HG02610 (cell line): Measurements from ENCODE around the gene ST14.
"Not testable (repeated sequence)": the region's sequence is repeated elsewhere in the genome, so short reads cannot be mapped to it uniquely, and the experiment has no call there.

Experiments
- ATAC-seq: cut with Tn5 transposase; IDR thresholded peaks from one replicate; pipeline ENCODE4 v1.9.1; 2021; ENCODE audit warnings: mild to moderate bottlenecking, moderate library complexity; ENCODE audit not compliant: unreplicated experiment

ST14 gene

GRCh38 chr11:130220311-130221035 lies 60.9 kb downstream of the ST14 start:
- no peak for ATAC-seq

- ATAC-seq: no peak
Observed at GRCh38 chr11:130223291-130223971, 63.8 kb downstream of the ST14 start.

- ATAC-seq: no peak
Observed at GRCh38 chr11:130227373-130227772, 67.8 kb downstream of the ST14 start.

GRCh38 chr11:130233486-130233885 lies 73.9 kb downstream of the ST14 start:
- ATAC-seq: not testable (repeated sequence)

GRCh38 chr11:130233888-130234287 lies 74.3 kb downstream of the ST14 start:
- not testable (repeated sequence) for ATAC-seq

DNA sequence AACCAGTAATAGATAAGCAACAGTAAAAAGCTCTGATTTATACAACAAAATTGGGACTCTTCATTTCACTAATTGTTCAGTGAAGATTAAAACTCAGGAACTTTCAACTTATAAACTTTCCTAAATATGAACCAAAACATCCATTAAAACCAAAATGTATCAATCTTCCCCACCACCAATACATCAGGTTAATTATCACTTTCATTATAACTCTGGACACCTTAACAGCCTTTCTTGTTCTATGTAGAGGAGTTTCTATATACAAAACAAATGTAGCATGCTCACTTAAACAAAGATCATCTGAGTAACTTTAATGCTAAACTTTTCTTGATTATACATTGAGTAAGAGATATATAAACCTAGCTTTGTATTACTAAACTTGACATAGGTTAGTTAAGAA lies 74.7 kb downstream of the ST14 start:
- ATAC-seq: no peak

GRCh38 chr11:130237282-130238006 lies 77.9 kb downstream of the ST14 start:
- ATAC-seq: no peak

- no peak for ATAC-seq
Observed at GRCh38 chr11:130241713-130242112, 82.1 kb downstream of the ST14 start.

- peak; percentile 81 for ATAC-seq
Observed at GRCh38 chr11:130243816-130244215, 84.2 kb downstream of the ST14 start.

DNA sequence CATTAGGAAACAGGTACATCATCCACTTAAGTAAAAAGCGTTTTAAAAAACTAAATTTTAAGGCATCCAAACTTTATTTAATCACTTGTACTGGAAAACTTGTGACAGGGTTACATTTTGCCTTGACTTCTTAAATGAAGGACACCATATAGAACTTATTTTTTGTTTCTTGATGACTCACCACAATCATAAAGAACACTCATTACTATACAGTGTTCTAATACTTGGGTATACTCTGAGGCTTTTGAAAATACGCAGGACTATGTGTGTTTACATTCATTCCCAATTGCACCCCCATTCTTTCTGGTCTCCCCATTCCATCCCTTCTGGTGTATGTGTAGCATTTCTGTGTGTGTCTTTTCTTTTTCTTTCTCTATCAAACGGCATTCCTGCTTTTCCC lies 85.3 kb downstream of the ST14 start:
- ATAC-seq: no peak

- ATAC-seq: not testable (repeated sequence)
Observed at GRCh38 chr11:130245375-130245774, 85.8 kb downstream of the ST14 start.

DNA sequence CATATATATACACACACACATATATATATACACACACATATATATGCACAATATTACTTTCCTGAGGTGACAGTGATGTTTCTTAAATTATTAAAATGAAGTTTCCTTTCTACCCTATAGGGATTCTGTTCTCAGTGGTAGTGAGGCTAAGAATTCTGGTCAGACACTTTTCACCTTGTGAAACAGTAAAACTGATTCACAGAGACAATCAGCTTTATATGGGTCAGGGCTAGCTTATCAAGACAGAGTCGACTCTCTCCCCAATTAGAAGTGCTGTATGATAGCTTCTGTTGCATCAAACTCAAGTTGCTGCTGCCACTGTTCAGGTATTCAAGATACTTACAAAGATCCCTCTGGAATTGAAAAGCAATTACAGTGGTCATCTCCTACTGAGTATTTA lies 86.7 kb downstream of the ST14 start:
- ATAC-seq: no peak

DNA sequence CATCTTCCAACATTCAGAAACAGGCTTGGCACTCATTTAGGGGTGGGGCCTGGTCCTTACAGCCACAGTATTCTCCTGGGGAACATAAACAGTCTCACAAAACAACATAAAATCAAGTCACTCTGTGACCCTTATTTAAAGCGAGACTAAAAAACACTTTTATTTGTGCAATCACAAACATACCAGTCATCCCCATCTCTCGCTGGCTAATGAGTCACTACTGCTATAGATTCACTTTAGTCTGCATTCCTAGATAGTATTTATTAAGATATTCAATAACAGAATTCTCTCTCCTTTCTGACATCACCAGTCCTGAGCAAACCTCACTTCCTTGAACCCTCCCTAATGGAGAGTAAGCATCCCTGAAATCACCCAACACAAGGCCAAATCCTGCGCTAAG lies 87.2 kb downstream of the ST14 start:
- ATAC-seq: no peak

- no peak for ATAC-seq
Observed at GRCh38 chr11:130247319-130247718, 87.7 kb downstream of the ST14 start.

GRCh38 chr11:130249371-130249770 lies 89.8 kb downstream of the ST14 start:
- no peak for ATAC-seq

DNA sequence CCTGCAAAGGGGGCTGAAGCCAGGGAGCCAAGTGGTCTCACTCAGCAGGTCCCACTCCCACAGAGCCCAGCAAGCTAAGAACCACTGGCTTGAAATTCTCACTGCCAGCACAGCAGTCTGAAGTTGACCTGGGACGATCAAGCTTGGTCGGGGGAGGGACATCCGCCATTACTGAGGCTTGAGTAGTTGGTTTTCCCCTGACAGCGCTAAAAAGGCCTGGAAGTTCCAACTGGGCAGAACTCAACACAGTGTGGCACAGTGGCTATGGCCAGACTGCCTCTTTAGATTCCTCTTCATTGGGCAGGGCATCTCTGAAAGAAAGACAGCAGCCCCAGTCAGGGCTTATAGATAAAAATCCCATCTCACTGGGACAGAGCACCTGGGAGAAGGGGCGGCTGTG lies 90.3 kb downstream of the ST14 start:
- not testable (repeated sequence) for ATAC-seq

DNA sequence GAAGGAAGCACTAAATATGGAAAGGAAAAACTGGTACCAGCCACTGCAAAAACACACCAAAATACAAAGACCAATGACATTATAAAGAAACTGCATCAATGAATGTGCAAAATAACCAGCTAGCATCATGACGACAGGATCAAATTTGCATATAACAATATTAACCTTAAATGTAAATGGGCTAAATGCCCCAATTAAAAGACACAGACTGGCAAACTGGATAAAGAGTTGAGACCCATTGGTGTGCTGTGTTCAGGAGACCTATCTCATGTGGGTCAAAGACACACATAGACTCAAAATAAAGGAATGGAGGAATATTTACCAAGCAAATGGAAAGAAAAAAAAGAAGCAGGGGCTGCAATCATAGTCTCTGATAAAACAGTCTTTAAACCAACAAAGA lies 92.2 kb downstream of the ST14 start:
- ATAC-seq: not testable (repeated sequence)
